AG08396 (cell line): ENCODE results near the gene CHKA.

ENCODE experiments used
- DNase-seq: peaks from one replicate; pipeline ENCODE4 v3.0.0; 2012; ENCODE audit warnings: low spot score, mixed read lengths

Gene CHKA

DNA sequence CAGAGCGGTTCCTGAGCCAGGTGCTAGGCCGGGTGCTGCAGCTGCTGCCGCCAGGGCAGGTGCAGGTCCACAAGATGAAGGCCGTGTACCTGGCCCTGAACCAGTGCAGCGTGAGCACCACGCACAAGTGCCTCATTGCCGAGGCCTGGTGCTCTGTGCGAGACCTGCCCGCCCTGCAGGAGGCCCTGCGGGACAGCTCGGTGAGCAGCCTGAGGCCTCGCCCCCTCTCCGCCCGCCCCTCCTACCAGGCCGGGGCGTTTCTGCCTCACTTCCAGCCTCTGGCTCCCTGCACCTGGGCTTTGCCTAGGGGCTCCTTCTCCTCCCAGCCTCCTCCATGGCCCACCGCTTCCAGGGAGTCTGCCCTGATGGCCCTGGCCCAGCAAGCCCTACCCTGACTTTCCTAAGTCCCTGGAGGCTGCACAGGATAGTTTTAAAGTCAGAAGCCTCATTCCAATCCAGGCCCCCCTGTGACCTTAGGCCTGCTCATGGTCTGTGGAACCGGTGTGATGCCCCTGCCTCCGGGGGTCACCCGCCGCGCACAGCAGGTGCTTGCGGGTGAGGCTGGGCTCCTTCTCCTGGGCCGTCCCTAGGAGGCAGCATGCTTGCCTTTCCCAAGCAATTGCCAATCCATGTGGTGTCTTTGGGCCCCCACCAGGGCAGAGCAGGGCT lies 76.9 kb downstream of the CHKA start:
- peak; percentile 10 for DNase-seq

DNA sequence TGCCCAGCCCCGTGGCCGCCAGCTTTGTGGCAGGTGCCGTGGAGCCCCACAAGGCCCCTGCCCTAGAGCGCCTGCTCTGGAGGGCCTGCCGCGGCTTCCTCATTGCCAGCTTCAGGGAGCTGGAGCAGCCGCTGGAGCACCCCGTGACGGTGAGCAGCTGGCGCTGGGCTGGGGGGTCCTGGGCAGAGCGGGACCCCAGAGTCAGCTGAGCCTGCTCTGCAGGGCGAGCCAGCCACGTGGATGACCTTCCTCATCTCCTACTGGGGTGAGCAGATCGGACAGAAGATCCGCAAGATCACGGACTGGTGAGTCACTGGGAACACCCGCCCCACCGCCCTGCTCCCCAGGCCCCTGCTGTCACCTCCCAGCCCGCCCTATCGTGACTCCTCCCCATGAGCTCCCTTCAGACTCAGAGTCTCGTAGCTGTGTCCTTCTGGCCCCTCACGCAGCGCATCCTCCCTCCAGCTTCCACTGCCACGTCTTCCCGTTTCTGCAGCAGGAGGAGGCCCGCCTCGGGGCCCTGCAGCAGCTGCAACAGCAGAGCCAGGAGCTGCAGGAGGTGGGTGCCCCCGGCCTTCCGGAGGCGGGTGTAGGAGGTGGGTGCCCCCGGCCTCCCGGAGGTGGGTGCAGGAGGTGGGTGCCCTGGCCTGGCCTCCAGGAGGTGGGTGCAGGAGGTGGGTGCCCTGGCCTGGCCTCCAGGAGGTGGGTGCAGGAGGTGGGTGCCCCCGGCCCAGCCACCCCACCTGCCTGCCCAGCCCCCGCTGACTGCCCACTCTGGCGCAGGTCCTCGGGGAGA lies 77.6 kb downstream of the CHKA start:
- DNase-seq: no peak

DNA sequence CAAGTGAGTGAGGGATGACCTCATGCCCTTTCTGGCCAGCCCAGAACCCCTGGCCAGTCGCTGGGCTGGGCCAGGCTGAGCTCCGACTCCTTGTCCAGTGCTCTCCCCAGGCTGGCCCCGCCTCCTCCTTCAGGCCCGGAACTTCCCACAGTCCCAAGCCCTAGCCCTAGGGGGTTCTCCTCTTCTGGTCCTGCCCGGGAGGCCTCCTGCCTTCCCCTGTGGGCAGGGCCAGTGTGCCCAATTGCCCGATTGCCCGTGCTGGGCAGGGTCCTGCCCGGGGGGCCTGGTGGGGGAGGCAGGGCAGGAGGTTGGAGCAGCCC lies 78.2 kb downstream of the CHKA start:
- DNase-seq: no peak

DNA sequence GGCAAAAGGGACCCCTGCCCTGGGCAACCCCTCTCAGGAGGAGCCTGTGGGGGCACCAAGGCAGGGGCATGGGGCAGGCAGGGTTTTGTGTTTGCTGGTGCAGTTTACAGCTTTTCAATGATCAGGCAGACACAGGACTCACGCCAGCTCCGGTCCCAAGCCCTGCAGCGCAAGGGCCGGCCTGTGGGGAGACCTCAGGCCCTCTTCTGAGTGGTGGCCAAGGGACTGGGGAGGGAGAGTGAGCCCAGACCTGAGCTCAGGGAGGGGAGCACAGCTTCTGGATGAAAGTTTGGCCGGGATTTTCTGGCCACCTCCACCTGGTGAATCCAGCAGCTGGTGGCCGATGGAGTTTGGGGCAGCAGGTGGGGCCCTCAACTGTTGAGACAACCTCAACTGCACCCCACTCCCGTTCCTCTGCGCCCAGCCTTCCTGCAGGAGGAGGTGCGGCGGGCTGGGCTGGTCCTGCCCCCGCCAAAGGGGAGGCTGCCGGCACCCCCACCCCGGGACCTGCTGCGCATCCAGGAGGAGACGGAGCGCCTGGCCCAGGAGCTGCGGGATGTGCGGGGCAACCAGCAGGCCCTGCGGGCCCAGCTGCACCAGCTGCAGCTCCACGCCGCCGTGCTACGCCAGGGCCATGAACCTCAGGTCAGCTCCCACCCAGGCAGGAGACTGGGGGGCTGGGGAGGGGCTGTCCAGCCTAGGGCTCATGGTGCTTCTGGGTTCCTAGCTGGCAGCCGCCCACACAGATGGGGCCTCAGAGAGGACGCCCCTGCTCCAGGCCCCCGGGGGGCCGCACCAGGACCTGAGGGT lies 78.8 kb downstream of the CHKA start:
- no peak for DNase-seq

DNA sequence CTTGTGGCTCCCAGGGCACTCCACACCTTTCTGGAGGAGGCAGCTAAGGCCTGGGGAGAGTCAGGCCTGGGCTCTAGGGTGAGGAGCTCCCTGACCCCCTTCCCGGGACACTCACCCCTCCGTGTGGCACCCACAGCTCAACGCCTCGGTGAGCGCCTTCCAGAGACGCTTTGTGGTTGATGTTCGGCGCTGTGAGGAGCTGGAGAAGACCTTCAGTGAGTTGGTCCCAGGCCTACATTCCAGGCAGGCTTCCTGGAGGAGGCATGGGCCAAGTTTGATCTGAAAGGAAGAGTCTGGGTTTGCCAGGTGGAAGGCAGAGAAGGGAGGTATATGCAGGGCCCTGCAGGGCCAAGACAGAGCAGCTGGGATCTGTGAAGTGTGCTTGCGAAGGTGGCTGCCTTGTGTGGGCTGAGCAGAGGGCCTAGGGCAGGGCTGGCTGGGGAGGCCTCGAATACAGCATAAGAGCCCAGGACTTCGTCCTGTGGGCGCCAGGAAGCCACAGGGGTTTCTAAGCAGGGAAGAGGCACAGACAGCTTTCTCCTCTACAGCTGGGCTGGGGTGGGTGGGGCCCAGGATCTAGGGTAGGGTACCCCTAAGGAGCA lies 79.5 kb downstream of the CHKA start:
- no peak for DNase-seq

DNA sequence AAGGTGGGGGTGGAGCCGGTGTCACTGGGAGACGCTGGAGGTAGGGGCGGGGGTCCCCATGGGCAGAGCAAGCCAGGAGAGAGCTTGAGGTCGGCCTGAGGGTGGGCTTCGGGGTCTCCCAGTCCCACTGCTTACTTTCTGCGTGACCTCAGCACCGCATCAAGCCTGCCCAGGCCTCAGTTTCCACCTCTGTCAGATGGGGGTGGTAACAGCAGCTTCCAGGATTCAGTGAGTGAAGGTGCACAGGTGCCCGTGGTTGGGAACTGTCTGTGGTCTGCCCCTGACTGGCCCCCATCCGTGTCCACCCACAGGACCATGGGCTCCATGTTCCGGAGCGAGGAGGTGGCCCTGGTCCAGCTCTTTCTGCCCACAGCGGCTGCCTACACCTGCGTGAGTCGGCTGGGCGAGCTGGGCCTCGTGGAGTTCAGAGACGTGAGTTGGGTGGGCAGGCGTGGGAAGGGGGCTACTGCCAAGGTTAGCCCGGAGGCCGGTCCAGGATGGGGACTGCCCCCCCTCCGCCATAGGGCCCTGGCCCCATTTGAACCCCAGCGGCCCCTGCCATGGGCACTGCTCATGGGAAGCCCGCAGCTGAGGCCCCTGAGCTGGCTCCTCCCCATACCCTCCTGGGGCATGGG lies 80.1 kb downstream of the CHKA start:
- no peak for DNase-seq

DNA sequence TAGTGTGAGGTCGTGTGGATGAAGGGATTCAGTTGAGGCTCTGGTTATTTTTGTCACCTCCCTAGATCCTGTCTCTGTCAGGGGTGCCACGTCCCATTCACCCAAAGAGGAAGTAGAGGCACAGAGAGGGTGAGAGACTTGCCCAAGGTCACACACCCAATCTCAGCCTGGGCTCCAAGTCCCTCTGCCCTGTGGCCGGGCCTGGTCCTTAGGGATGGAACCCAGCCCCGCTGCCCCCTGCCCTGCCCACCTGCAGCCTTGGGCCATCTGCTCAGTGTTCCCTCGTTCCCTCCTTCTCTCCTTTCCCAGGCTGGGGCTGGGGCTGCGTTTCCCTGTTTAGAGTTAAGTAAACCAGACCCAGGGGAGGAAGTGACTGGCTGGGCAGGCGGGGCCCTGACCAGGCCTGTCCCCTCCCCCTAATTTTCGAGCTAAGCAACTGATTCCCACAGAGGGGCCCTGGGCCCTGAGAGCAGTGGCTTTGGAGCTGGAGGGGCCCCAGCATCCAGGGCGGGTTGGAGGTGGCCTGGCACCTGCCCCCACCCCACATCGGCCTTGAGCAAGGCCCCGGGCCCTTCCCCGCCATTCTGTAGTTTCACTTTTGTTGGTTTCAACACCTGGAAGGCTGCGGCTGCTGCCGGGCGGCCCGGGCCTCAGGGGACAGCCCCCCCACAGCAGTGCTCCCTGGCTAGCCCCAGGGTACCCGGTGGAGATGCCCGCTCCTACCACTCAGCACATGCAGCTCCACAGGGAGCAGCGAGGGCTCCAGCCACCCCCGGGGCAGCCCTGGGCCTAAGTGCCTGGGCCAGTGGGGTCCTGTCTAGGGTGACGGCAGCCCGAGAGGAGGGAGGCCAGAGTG lies 80.9 kb downstream of the CHKA start:
- peak; percentile 74 for DNase-seq

DNA sequence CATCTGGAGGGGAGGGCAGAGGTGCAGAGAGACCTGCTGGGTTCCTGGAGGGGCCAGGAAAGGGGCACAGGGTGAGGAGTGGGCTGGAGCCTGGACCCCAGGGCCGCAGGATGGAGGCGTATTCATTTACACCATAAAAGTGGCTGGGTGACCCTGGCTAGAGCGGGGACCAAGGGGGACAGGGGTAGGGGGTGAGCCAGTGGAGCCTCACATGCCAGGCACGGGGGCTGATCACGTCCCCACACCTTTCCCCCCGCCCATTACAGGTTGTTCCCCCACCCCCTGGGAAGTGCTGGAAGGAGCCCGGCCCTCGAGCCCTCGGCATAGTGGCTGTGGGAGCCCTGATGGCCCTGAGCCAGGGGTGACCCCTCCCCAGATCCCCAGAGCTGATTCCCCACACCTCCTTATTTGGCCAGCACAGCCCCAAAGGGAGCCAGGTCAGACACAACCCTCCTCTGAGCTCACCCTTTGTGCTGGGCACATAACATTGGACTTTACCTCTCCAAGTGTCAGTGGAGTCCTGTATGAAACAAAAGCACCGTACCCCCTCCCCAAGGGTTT lies 81.6 kb downstream of the CHKA start:
- no peak for DNase-seq

DNA sequence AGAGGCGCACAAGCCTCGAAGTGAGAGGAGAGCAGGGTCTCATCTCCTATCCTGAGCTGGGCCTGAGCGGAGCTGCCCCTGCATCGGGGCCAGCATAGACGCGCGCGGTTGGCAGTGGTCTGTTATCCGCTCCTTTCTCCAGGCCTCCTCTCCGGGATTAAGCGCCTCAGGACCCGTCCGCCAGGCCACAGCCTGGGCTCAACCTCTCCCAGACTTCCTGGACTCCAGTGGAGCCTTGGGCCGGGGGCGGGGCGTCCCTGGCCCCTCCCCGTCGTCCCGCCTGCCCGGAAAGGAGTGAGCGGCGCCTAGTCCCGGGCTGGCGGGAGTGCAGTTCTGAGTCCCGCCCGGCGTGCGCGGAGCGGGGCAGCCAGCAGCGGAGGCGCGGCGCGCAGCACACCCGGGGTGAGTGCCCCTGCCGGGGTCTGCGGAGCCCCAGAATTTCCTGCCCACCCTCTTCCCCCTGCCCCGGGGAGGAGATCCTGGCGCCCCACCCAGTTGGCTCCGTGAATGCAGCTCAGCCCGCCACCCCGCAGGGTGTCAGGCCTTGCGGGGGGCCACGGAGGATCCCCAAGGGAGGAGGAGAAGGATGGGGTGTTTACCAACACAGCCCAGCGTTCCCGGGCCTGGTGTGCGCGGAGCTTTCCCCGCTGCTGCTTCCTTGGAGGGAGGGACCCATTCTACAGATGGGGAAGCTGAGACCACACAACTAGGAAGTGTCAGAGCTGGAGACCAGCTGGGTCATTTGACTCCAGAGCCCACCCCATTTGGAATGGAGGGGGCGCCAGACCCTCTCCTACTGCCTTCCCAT lies 82.3 kb downstream of the CHKA start, which contains the start of gene TCIRG1:
TCIRG1 (plus strand) TSS at position 308 of the 808 bp plus-strand sequence. CDS start 2,247 bp downstream, outside the sequence.
- DNase-seq: peak; percentile 95

DNA sequence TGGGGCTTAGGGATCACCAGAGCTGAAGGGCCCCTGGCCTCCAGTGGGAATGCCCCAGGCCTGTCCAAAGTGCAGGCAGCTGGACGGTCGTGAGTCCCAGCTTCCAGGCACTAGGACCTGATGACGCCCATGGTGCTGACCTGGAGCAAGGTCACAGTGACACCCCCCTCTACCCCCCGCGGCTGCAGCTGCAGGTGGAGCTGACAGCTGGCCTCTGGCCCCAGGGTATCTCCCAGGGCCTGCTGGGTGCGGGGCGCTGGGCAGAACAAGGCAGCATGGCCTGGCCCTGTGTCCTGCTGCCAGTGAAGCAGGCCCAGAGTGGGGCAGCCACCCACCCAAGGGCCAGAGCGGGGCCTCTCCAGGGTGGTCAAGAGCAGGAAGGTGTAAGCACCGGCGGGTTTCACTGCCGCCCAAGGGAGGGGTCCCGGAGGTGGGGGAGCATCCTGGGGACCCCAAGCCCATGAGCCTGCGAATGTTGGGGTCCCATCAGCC lies 82.9 kb downstream of the CHKA start:
- no peak for DNase-seq

DNA sequence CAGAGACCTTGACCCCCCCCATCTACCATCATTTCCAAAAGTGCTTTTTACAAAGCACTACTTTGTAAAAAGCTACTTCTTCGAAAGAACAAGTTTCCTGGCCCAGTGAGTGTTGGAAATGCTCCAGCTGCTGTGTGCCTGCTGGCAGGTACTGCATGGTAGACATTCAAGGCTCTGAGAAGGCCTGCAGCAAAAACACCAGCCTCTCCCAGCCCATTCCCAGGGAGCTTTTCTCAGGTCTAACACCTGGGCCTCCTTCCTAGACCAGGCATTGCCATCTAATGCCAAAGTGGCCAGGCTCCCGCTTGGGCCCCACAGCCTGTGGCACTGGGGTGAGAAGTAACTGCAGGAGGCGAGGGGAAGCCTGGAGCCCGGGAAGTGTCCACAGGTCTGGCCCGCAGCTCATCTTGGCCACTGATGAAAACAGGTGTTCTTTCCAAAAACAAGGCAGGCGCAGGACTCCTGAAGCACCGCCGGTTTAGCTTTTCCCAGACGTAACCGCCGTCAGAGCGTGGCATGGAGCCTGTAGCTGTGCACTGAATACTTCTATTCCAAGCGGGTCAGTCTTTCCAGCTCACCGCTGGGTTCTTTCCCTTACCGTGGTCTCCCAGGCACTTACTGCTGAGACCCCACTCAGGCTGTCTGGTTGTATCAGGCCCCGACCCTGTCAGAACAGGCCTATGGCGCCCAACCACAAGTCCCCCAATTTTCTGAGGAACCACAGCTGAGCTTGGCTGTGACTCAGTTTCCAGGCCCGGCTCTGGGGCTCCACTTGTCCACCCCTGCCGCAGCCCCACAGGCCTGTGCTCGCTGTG lies 83.6 kb downstream of the CHKA start:
- no peak for DNase-seq

DNA sequence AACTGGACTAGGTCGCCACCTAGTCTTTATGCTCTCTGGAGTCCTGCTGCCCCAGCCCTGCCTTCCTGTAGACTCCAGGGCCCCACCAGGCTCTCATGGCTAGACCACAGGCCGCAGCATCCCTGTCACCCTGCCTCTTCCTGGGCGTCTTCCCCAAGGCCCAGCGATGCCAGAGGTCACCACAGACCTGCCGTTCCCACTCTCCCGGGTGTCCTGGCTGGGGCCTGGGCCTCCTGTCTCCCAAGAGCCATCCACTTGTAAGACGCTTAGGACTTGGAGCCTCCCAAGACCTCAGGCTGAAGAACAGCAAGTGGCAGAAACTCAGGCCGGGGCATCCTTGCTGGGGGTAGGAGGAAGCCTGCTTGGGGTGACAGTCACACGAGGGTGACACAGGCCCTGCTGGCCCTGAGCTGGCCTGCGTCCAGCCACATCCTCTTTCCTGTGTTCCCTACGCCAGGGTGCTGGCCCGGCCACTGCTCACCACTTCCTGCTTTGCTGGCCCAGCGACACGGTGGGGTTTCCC lies 84.4 kb downstream of the CHKA start:
- DNase-seq: no peak

DNA sequence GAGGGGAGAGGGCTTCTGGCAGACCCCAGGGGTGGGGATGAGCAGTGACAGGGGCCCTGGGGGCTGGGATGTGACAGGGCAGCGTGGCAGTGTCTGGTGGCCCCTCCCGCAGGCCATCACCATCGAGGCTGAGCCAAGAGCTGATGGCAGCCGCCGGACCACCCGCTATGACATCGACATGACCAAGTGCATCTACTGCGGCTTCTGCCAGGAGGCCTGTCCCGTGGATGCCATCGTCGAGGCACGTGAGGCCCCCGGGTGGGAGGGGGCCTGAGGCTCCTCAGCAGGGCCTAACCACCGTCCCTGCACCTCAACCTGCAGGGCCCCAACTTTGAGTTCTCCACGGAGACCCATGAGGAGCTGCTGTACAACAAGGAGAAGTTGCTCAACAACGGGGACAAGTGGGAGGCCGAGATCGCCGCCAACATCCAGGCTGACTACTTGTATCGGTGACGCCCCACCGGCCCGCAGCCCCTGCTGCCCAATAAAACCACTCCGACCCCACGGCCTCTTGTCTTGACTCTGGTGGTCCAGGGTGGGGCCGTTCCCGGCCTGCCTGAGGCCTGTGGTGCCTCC lies 85.0 kb downstream of the CHKA start:
- no peak for DNase-seq

DNA sequence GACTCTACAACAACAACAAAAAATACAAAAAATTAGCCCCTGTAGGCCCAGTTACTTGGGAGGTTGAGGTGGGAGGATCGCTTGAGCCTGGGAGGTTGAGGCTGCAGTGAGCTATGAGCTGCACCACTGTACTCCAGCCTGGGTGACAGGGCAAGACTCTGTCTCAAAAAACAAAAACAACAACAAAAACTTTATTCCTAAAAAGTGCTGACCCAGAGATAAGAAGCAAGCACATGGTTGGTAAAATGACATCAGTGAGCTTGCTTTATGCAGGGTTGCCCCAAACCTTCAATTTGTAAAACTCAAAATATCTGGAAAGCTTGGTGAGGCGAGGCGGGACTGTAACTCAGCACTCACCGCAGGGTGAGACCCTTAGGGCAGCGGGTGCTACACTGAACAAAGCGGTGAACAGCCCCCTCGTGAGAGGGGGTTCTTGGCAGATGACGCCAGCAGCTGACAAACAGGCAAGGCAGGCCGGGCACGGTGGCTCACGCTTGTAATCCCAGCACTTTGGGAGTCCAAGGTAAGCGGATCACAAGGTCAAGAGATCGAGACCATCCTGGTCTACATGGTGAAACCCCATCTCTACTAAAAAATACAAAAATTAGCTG lies 85.8 kb downstream of the CHKA start:
- no peak for DNase-seq

DNA sequence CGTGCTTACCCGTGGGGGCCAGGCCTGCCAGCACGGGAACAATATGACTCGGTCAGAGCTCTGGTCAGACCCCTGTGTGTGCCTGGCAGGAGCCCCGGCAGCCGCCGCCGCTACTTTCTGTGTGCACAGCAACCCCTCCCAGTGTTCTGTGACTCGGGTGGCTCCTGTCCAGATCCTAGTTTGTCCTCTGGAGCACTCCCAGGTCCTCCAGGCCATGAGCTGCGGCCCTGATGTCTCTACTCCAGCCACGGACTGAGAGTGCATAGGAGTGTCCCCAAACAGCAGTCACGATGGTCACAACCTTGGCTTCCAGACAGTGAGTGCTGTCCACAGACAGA lies 87.5 kb downstream of the CHKA start:
- DNase-seq: no peak

DNA sequence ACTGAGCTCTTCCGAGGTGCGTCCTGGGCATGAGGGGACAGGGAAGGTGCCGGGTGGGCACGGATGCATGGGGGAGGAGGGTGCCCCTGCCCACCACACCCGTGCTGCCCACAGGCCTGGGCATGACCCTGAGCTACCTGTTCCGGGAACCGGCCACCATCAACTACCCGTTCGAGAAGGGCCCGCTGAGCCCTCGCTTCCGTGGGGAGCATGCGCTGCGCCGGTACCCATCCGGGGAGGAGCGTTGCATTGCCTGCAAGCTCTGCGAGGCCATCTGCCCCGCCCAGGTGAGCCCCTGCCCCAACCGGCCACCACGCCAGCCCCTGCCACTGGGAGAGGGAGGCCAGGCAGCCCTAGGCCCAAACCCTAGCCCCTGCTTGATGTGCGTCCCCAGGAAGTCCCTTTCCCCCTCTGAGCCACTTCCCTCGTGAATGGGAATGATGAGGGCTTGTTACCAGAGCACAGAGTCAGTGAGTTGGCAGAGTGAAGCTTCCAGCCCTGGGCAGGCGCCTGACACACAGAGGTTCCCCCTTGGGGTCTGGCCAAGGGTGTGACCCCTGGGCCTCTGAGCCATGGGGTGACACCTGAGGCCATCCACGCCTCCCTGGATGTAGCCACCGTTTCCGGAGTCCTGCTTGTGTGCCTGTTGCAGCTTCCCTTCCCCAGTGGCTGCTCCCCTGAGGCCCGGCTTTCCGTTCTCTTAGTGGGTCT lies 88.0 kb downstream of the CHKA start:
- DNase-seq: no peak

DNA sequence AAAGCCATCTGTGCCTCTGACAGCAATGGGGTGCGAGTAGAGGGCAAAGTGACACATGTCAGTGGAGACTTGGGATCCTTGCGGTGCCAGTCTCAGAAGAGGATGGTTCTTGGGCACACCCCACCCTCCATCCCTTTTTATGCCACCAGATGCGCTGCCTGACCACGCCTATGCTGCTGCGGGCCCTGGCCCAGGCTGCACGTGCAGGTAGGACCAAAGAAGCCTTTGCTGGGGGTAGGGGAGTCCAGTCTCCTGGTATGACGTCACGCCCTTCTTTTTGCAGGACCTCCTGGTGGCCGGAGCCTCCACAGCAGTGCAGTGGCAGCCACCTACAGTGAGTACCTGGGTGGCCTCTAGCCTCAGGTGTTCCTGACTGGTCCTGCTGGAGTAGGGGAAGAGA lies 89.2 kb downstream of the CHKA start:
- no peak for DNase-seq
